Lower leg skin (tissue), 3 donors: ENCODE results near the gene RNPEP.

ENCODE experiments used
- CTCF ChIP-seq, 3 donors: fragments of 450-650 bp; IDR thresholded peaks; one replicate each; pipeline ENCODE4 v1.5.1; 2016; ENCODE audit warnings: antibody characterized with exemption in 3 of 3, mild to moderate bottlenecking in 3 of 3, moderate library complexity in 2 of 3
- POLR2A ChIP-seq, 2 donors: fragments of 450-650 bp; IDR thresholded peaks; one replicate each; pipeline ENCODE4 v1.6.1; 2016 to 2017; ENCODE audit warnings: antibody characterized with exemption in 2 of 2, mild to moderate bottlenecking in 1 of 2, moderate library complexity in 1 of 2

- no peak for TF ChIP-seq CTCF (IDR thresholded peaks at IDR 0.05)
- TF ChIP-seq POLR2A (IDR thresholded peaks at IDR 0.05): no peak
Observed at GRCh38 chr1:202054094-202054493, 71.6 kb downstream of the RNPEP start.
